Transverse colon (tissue), 4 donors: ENCODE measurements around the gene CFAP54.

Source experiments
- CTCF ChIP-seq, 5 experiments: fragments of 200-600 bp in 3 of 5; fragments of 450-650 bp in 2 of 5; sonication (generic) in 3 of 5; IDR thresholded peaks; 1 replicate in 2 of 5; 2 replicates in 3 of 5; pipeline ENCODE4 v1.5.1; 2016 to 2017; ENCODE audit warnings: antibody characterized with exemption in 5 of 5, inconsistent platforms in 3 of 5, mild to moderate bottlenecking in 2 of 5, moderate library complexity in 1 of 5
- POLR2A ChIP-seq: fragments of 450-650 bp; IDR thresholded peaks from one replicate; pipeline ENCODE4 v1.6.1; 2016; ENCODE audit warnings: antibody characterized with exemption, mild to moderate bottlenecking, moderate library complexity
- POLR2AphosphoS5 ChIP-seq, 3 donors: sonication (generic); formaldehyde crosslinking; IDR thresholded peaks; one replicate each; pipeline ENCODE4 v1.6.1; 2016; ENCODE audit warnings: antibody characterized with exemption in 3 of 3

GRCh38 chr12:96444399-96444798 is 45.0 kb upstream of the CFAP54 start:
- TF ChIP-seq CTCF (IDR thresholded peaks at IDR 0.05): no peak
- TF ChIP-seq POLR2A: no peak
- no peak for TF ChIP-seq POLR2AphosphoS5 (IDR thresholded peaks at IDR 0.05)
